Frontal cortex (tissue), 4 donors: Measurements from ENCODE around the gene GEN1. TPM values are rescaled to one million over a fixed set of nuclear protein-coding genes. Genes with fewer than 3 reads are reported as not detected.

Experiments used
- DNase-seq, 2 donors: peaks; one replicate each; pipeline ENCODE4 v3.0.0; 2012; ENCODE audit warnings: low spot score in 2 of 2
- FAIRE-seq: peaks from 2 replicates; lab custom pipeline; 2012; peaks lifted over from hg19 to GRCh38; lab: Jason Lieb, UNC
- total RNA-seq: library from RNA; depleted of rRNA; stranded (reverse); fragments of >200 nt; gene quantifications from one replicate; pipeline ENCODE4 v1.2.3, GENCODE V29; 2014
- donor health status: control.
- donor health status: control.
- donor health status: control.

Gene GEN1
- total RNA-seq, 1 donor from 2014 or later: 5.3 TPM

DNA sequence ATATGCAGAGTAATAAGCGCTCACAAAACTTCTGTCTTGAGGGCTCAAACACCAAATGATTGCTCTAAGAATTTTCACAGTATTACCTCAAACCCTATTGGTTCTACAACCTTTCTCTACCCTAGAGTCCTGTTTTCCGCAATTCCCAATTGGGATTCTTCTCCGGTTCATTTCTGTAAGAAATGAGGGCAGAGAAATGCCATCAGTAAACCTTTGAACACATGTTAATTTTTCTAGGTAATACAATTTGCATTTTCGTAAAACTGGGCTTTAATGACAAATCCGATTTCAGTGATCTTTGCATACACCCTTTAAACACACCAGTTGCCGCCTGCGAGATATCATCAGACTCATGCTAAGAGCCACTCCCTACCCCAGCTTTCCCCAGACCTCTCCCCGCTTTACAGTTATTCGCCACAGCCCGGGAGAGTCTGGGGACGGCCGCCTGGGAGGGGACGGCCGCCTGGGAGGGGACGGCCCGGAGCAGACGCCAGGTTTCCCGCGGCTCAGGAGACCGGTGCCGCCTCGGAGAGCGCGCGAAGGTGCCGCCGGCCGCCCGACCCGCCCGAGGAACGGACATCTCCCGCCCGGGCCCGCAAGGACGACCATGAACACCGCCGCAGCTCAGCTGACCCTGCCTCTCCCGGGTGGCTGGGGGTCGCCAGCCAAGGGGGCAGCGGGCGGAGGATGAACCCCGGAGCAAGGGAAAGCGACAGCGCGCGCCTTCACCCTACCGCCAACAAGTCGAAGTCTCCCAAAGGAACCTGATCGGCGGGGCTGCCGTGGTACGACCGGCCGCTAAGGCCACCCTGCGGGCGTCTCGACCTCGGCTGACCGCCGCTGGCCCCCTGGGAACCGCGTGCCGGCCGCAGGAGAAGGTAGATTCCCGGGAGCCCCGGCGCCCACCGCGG, 791 bp upstream of the GEN1 start:
- FAIRE-seq (no peak), DNase-seq (no peak)

DNA sequence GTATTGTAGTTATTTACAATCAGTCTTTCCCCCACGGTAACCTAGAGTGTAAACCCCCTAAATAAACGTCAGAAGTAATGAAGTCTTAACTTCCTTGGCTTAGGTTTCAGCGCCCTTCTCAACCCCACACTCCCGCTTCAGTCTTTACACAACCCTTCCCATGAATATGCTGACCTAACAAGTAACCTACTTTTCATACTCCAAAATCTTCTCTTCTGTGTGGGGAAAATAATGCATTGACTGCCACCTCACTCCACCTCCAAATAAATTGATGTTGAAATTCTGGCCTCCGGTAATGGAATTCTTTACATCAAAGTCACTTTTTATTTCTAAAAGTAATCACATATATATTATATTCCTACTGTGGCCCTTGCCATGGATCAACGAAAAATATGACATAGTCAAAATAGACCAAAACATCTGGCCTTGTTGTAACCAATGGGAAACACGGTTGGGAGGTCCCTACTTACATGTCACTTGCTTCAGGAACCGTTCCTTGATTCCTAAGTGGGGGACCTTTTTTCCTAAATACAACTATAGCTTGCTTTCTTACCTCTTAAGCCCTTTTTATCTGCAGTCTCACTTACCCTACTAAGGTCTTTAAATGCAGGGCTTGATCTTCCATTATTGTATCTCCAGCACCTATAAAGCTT, 961 bp downstream of the GEN1 start:
- FAIRE-seq (no peak), DNase-seq (no peak)

DNA sequence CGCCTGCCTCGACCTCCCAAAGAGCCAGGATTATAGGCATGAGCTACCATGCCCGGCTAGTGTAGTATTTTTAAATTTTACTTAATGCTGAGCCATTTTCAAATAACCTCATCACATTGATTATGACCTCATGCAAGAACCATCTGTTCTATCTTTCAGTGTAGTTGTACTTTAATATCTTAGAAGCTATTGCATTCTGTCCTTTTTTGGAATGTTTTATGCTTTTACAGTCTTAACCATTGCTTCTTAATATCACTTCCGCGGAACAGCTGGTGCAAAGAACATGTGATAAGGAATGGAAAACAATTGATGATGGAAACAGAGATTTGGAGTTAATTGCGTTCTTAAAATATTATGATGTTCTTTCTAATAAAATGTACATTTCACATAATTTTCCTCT, 2.7 kb downstream of the GEN1 start:
- DNase-seq (no peak), FAIRE-seq (no peak)

DNA sequence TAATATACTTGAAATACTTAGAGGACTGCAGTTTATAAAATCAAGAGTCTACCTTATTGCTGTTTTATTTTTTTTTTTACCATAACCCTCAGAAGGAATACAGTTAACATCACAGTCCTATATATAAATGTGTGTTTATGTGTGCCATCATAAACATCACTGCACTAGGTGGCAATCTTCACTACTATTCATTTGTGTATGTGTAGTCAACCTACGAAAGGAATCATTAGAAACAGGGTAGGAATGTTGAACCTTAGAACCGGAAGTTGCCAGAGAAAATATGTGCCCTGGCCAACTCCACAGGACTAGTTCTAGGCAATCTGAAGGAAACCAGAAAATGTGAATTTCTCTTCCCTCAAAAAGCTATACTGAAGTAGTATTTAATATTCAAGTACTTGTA, 3.4 kb downstream of the GEN1 start:
- DNase-seq: no peak

GRCh38 chr2:17758118-17758517, 4.2 kb downstream of the GEN1 start:
- FAIRE-seq (no peak), DNase-seq (no peak)

More for the DNA sequence above, 3.4 kb downstream of the GEN1 start:
- FAIRE-seq: no peak

GRCh38 chr2:17759805-17760204, 5.9 kb downstream of the GEN1 start:
- no peak for FAIRE-seq
- DNase-seq: no peak

DNA sequence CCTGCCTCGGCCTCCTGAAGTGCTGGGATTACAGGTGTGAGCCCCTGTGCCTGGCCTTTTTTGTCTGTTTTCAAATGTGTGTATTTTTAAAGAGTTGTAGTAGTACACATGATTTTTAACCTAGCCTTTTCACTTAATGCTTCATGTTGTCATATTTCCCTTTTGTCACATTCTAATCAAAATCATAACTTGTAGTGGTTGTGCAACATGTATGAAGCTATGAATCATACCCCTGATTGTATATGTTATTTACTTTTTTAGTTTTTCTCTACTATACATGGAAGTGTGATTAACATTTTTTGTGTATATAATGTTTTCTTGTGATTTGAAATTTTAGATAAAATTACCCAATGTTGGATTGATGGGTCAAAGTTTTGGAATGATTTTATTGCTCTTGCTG, 8.5 kb downstream of the GEN1 start:
- FAIRE-seq (no peak), DNase-seq (no peak)

DNA sequence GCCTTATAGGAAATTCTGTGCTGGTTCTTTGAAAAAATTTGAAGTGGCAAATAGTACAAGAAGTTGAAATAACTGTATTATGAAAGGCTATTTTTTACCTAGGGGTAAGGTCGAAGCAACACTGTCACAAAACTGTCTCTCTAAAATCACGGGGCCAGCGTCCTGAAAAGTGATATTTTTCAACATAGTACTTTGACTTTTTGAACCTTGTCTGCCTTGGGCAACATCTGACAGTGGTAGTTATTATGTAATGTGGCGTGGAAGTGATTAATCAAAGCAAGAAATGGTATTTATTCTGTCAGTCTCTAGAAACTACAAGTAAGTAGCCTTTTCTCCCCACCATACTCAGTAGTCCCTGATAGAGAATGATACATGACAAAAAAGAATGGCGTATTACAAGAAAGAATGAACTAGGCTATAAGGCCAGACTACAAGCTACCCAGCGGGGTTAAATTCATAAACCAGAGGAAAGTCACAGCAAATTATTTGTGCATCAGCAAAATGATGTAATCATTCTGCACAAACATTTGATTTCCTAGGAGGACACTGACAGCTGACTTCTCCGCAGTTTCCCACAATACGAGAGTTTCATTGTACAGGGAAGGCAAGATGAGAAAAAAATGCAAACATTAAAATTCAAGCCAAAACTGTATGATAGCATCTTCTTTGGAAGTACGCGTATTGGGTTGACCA, 9.8 kb downstream of the GEN1 start:
- DNase-seq (no peak), FAIRE-seq (no peak)

GRCh38 chr2:17765398-17765797, 11.5 kb downstream of the GEN1 start:
- DNase-seq (no peak), FAIRE-seq (no peak)

DNA sequence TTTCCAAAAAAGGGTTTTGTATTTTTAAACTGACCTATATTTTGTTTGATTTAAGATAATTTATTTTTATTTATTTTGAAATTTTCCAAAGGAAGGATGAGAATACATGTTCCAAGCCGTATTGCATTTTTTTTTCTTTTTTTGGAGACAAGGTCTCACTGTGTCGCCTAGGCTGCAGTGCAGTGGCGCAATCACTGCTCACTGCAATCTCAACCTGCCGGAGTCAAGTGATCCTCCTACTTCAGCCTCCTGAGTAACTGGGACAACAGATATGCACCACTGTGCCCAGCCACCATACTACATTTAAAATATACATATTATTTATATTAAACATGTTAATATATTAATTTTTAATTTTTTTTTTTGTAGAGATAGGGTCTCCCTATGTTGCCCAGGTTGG, 15.0 kb downstream of the GEN1 start:
- FAIRE-seq (no peak), DNase-seq (no peak)

DNA sequence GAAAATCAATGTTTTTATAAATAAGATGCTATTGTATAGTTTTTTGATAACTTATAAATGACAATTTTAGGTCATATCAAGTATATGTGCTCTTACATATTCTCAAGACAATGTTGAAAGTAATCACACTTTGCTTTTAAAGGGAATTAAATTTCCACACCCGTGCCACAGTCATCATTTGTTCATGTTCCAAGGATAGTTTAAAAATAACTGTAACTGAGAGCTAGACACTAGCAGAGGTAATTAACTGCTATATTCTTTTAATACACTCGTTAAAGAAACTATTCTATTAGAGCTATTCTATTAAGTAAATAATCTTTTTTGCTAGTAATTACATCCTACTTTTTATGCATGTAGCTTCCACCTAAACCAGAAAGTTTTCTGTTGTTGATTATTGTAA, 18.0 kb downstream of the GEN1 start:
- DNase-seq (no peak), FAIRE-seq (peak; percentile 63)

DNA sequence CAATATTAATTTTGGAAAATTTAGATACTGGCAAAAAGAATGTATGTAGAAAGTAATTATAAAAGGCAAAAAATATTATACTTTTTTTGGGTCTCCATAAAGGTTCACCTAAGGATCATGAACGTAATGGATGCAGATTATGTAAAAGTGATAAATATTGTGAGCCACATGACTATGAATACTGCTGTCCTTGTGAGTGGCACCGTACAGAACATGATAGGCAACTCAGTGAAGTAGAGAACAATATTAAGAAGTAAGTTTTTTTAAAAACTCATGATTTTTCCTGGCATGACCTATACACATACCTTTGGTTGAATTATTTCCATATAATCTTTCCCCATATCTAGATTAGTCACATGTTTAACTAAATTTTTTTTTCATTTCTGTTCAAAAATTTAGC, 18.6 kb downstream of the GEN1 start:
- no peak for DNase-seq
- no peak for FAIRE-seq

DNA sequence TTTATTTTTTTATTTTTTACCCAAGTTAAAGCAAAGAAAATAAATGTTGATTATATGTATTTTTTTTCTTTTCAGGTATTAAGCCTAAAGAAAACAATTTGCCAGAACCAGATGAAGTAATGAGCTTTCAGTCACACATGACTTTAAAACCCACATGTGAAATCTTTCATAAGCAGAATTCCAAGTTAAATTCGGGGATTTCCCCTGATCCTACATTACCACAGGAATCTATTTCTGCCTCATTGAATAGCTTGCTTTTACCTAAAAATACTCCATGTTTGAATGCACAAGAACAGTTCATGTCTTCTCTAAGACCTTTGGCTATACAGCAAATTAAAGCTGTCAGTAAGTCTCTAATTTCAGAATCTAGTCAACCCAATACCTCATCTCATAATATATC, 26.6 kb downstream of the GEN1 start:
- FAIRE-seq: no peak
- no peak for DNase-seq

DNA sequence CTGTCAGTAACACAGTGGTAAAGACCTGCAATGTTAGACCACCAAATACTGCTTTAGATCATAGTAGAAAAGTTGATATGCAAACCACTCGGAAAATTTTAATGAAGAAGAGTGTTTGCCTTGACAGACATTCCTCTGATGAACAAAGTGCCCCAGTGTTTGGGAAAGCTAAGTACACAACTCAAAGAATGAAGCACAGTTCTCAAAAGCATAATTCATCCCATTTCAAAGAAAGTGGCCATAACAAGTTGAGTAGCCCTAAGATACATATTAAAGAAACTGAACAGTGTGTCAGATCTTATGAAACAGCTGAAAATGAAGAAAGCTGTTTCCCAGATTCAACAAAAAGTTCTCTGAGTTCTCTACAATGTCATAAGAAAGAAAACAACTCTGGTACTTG, 27.5 kb downstream of the GEN1 start:
- FAIRE-seq (no peak), DNase-seq (no peak)

- no peak for DNase-seq
- FAIRE-seq: no peak
These were observed 32.8 kb downstream of the GEN1 start for GRCh38 chr2:17786727-17787126.

- FAIRE-seq (no peak), DNase-seq (no peak)
These were observed 34.8 kb downstream of the GEN1 start for GRCh38 chr2:17788773-17789172.

DNA sequence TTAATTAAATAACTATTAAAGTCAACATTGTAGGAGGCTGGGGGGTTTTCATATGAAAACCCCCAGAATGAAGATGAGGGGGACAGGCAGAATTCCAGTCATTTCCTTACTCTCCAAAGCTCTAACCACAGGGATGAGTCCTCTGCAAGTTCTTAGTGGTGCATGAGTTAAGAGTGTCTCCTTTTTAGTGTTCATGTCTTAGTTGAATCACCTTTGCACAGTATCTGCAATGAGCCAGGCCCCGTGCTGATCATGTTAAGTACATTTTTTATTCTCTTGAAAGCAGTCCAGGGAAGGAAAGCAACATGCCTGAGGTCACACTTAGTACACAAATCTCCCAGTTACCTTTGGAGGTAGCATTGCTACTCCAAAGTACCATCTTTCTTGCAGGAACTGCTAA, 36.6 kb downstream of the GEN1 start:
- no peak for FAIRE-seq
- no peak for DNase-seq

DNA sequence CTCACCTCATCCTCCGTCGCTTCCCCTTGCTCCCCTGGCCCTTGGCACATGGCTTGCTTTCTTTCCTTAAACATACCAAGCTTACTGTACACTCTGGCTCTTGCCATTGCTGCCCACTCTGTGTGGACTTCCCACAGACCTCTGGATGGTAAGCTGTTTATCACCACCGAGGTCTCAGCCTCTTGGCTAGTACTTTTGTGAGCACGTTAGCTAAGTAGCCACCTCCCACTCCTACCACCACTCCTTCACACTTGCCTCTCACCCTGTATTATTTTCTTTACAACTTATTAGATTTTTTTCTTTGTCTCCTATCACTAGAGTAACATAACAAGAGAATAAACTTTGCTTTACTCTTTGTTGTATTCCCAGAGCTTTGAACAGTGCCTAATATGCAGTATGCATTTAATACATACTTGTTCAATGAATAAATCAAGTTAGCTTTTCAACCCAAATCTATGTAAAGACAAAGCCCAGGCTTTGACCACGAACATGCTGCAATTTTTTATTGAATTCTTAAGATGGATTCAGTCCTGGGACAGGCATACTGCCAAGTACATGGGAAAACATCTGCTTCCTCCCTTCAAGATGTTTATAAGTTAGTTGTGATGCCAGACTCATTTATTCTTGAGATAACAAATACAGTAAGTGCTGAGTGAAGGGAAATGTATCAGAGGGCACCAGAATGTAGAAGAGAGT, 37.3 kb downstream of the GEN1 start:
- DNase-seq (no peak), FAIRE-seq (no peak)

DNA sequence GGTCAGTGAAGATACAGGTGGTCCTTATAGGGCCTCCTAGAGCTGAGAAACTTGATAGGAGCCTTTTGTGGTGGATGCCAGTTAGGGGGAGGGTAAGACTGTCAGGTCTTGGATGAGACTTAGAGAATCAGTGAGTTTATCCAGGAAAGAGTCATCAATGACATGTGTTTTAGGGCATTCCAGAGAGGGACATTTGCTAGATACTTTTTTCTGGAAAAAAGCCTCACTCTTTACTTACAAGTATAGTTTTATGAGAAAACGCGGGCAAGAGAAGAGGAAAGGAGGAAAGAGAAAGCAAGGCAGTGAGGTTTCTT, 37.8 kb downstream of the GEN1 start:
- FAIRE-seq: no peak
- DNase-seq: no peak

DNA sequence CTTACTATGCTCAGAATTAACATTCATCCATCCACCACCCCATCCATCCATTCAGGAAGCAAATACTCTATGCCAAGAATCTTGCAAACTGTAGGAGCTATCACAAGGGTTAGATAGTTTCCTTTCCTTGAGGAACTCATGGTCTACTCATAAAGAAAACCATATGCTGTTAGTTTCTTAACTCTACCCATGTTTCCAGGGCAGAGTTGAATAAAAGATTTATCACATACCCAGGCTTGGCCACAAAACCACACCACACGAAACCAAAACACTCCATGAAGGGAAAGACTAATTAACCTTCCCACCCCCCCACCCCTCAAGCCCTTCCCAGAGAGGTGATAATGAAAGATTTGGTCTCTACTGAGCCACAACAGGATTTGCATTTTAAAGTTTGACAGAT, 38.6 kb downstream of the GEN1 start:
- FAIRE-seq: no peak
- DNase-seq: no peak

DNA sequence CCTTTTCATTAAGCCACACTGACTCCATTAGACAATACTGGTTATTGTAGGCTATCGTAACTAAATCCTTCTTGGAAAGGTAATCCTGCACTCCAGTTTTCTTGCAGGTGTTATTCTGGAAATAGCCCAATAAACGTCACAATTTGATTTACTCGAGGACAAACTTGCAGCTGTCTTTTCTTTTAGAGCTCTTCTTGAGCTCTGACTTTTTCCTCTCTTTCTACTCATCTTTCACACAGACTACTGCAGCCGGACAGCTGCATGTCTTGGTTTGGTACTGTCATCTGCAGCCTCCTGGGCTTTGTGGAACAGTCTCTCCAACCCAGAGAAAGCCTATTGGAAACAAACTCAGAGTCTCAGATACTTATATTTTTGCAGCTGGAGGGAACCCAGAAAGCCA, 39.4 kb downstream of the GEN1 start:
- DNase-seq: no peak
- FAIRE-seq: no peak
